IMR-90 (cell line): Measurements from ENCODE around the gene DPP10. TPM values are rescaled to one million over a fixed set of nuclear protein-coding genes. Genes with fewer than 3 reads are reported as not detected.

Experiments
- ATAC-seq: fragments of 200-7000 bp; cut with Tn5 transposase; 2 replicates; pipeline ENCODE4 v1.9.1; 2020; ENCODE audit warnings: low read depth, mild to moderate bottlenecking, moderate library complexity
- BruUV-seq: library from RNA; stranded (reverse); fragments of 400-500 nt; replicated peaks from 2 replicates; lab custom pipeline; 2021; lab: Mats Ljungman, UMichigan
- CTCF ChIA-PET: fragments of 300-600 bp; formaldehyde crosslinking; extraction: SDS; loops from one replicate; lab custom pipeline; 2021; ENCODE audit warnings: antibody characterized with exemption; lab: Yijun Ruan, JAX
- POLR2A ChIA-PET: fragments of 300-600 bp; sonication (Branson Sonifier 250); formaldehyde crosslinking; loops from one replicate; lab custom pipeline; 2022; ENCODE audit warnings: antibody characterized with exemption; ENCODE audit not compliant: unreplicated experiment; lab: Charles Lee
- DNase-seq: peaks from one replicate; pipeline ENCODE4 v3.0.0; 2013
- H2AFZ ChIP-seq: replicated peaks from 2 replicates; pipeline ENCODE3; 2013; ENCODE audit warnings: low read length, mild to moderate bottlenecking; ENCODE audit not compliant: poor library complexity
- H2AK5ac ChIP-seq: 2 replicates; pipeline ENCODE4 v1.6.1; 2013; ENCODE audit warnings: low read depth, low read length, inconsistent platforms
- H2AK9ac ChIP-seq: replicated peaks from 2 replicates; pipeline ENCODE3; 2013; ENCODE audit warnings: mild to moderate bottlenecking, low read depth, low read length, moderate library complexity; ENCODE audit not compliant: poor library complexity
- H2BK120ac ChIP-seq: 2 replicates; pipeline ENCODE4 v1.6.1; 2013; ENCODE audit warnings: low read depth, low read length, inconsistent platforms
- H2BK15ac ChIP-seq: 3 replicates; pipeline ENCODE4 v1.6.1; 2013; ENCODE audit warnings: low read depth, low read length, inconsistent platforms
- H2BK20ac ChIP-seq: 2 replicates; pipeline ENCODE4 v1.6.1; 2013; ENCODE audit warnings: low read depth, mild to moderate bottlenecking, inconsistent platforms, low read length, moderate library complexity
- H2BK5ac ChIP-seq: 2 replicates; pipeline ENCODE4 v1.6.1; 2013; ENCODE audit warnings: mild to moderate bottlenecking, low read depth, low read length, inconsistent platforms; ENCODE audit not compliant: poor library complexity, severe bottlenecking
- H3K14ac ChIP-seq: replicated peaks from 2 replicates; pipeline ENCODE4 v1.6.1; 2013; ENCODE audit warnings: low read depth, low read length, inconsistent platforms
- H3K18ac ChIP-seq: 2 replicates; pipeline ENCODE4 v1.6.1; 2013; ENCODE audit warnings: low read depth, low read length, control low read depth
- H3K23ac ChIP-seq: 2 replicates; pipeline ENCODE4 v1.6.1; 2013; ENCODE audit warnings: low read depth, low read length, inconsistent platforms
- H3K27ac ChIP-seq: 2 replicates; pipeline ENCODE4 v1.5.1; 2013; ENCODE audit warnings: mild to moderate bottlenecking, control low read depth, low read length; ENCODE audit not compliant: insufficient read depth
- H3K27me3 ChIP-seq: 2 replicates; pipeline ENCODE4 v1.6.1; 2013; ENCODE audit warnings: low read length; ENCODE audit not compliant: control insufficient read depth, insufficient read depth
- H3K36me3 ChIP-seq: 2 replicates; pipeline ENCODE4 v1.6.1; 2013; ENCODE audit warnings: low read length, mixed read lengths; ENCODE audit not compliant: control insufficient read depth, insufficient read depth
- H3K4ac ChIP-seq: 2 replicates; pipeline ENCODE4 v1.6.1; 2013; ENCODE audit warnings: low read depth, low read length, inconsistent platforms
- H3K4me1 ChIP-seq: 2 replicates; pipeline ENCODE4 v1.6.1; 2013; ENCODE audit warnings: low read length, mixed read lengths; ENCODE audit not compliant: control insufficient read depth, insufficient read depth
- H3K4me2 ChIP-seq: 2 replicates; pipeline ENCODE4 v1.6.1; 2013; ENCODE audit warnings: low read depth, mild to moderate bottlenecking, control low read depth, low read length, moderate library complexity
- H3K4me3 ChIP-seq: 2 replicates; pipeline ENCODE4 v1.5.1; 2013; ENCODE audit warnings: low read depth, mild to moderate bottlenecking, control low read depth, low read length, moderate library complexity; ENCODE audit not compliant: insufficient read depth
- H3K56ac ChIP-seq: 2 replicates; pipeline ENCODE4 v1.6.1; 2013; ENCODE audit warnings: low read length, inconsistent platforms; ENCODE audit not compliant: insufficient read depth; ENCODE audit errors: extremely low read depth
- H3K79me1 ChIP-seq, 2 experiments: 2 replicates each; pipeline ENCODE4 v1.6.1; 2013; ENCODE audit warnings: low read length in 2 of 2, inconsistent platforms in 1 of 2, low read depth in 1 of 2
- H3K9ac ChIP-seq: 2 replicates; pipeline ENCODE4 v1.6.1; 2013; ENCODE audit warnings: low read depth, low read length, control low read depth
- H3K9me1 ChIP-seq: 2 replicates; pipeline ENCODE4 v1.6.1; 2013; ENCODE audit warnings: low read length, inconsistent platforms; ENCODE audit not compliant: insufficient read depth
- H3K9me3 ChIP-seq: 2 replicates; pipeline ENCODE4 v1.6.1; 2013; ENCODE audit warnings: low read length; ENCODE audit not compliant: control insufficient read depth, insufficient read depth
- H4K20me1 ChIP-seq: 2 replicates; pipeline ENCODE4 v1.6.1; 2013; ENCODE audit warnings: low read length, inconsistent platforms; ENCODE audit not compliant: insufficient read depth
- H4K5ac ChIP-seq: 2 replicates; pipeline ENCODE4 v1.6.1; 2013; ENCODE audit warnings: mild to moderate bottlenecking, low read depth, low read length, control low read depth
- H4K8ac ChIP-seq, 2 experiments: 2 replicates each; pipeline ENCODE4 v1.6.1; 2013; ENCODE audit warnings: low read depth in 2 of 2, low read length in 2 of 2, control low read depth in 1 of 2, inconsistent platforms in 1 of 2
- H4K91ac ChIP-seq: 2 replicates; pipeline ENCODE4 v1.6.1; 2013; ENCODE audit warnings: low read depth, low read length, inconsistent platforms; ENCODE audit not compliant: insufficient read depth
- BHLHE40 ChIP-seq: fragments of 150-350 bp; IDR thresholded peaks from 2 replicates; pipeline ENCODE4 v1.6.1; 2016; ENCODE audit warnings: mild to moderate bottlenecking, low read depth, low read length
- CEBPB ChIP-seq: IDR thresholded peaks from 2 replicates; pipeline ENCODE4 v1.6.1; 2012; ENCODE audit warnings: low read depth, low read length, improper control_type of control experiment
- CHD1 ChIP-seq: IDR thresholded peaks from 2 replicates; pipeline ENCODE4 v1.6.1; 2012; ENCODE audit warnings: low read depth, low read length, improper control_type of control experiment
- CTCF ChIP-seq: conservative IDR thresholded peaks from 2 replicates; pipeline ENCODE4 v1.5.1; 2012; ENCODE audit warnings: mild to moderate bottlenecking, low read depth, low read length, improper control_type of control experiment
- ELK1 ChIP-seq: fragments of 150-350 bp; IDR thresholded peaks from 2 replicates; pipeline ENCODE4 v1.6.1; 2016; ENCODE audit warnings: low read depth, mild to moderate bottlenecking, low read length, moderate library complexity, borderline replicate concordance
- FOS ChIP-seq: fragments of 150-350 bp; IDR thresholded peaks from 2 replicates; pipeline ENCODE4 v1.6.1; 2016; ENCODE audit warnings: low read depth, low read length
- MAFK ChIP-seq: IDR thresholded peaks from 2 replicates; pipeline ENCODE4 v1.6.1; 2012; ENCODE audit warnings: low read depth, low read length, improper control_type of control experiment
- MAZ ChIP-seq: IDR thresholded peaks from 2 replicates; pipeline ENCODE4 v1.6.1; 2012; ENCODE audit warnings: low read depth, mild to moderate bottlenecking, low read length, improper control_type of control experiment, moderate library complexity, borderline replicate concordance
- MXI1 ChIP-seq: IDR thresholded peaks from 2 replicates; pipeline ENCODE4 v1.6.1; 2012; ENCODE audit warnings: low read depth, mild to moderate bottlenecking, low read length, moderate library complexity, borderline replicate concordance
- NFE2L2 ChIP-seq: fragments of 150-350 bp; IDR thresholded peaks from 2 replicates; pipeline ENCODE4 v1.6.1; 2016; ENCODE audit warnings: low read depth, mild to moderate bottlenecking, low read length
- POLR2A ChIP-seq: IDR thresholded peaks from 2 replicates; pipeline ENCODE4 v1.6.1; 2012; ENCODE audit warnings: mild to moderate bottlenecking, low read depth, low read length
- RAD21 ChIP-seq: IDR thresholded peaks from 2 replicates; pipeline ENCODE4 v1.6.1; 2012; ENCODE audit warnings: low read length, improper control_type of control experiment
- RCOR1 ChIP-seq: IDR thresholded peaks from 2 replicates; pipeline ENCODE4 v1.6.1; 2012; ENCODE audit warnings: mild to moderate bottlenecking, low read length, improper control_type of control experiment; ENCODE audit not compliant: insufficient replicate concordance
- RFX5 ChIP-seq: IDR thresholded peaks from 2 replicates; pipeline ENCODE4 v1.8.0; 2012; ENCODE audit warnings: low read depth, mild to moderate bottlenecking, low read length, moderate library complexity
- SMC3 ChIP-seq: fragments of 150-350 bp; IDR thresholded peaks from 2 replicates; pipeline ENCODE4 v1.6.1; 2016; ENCODE audit warnings: low read depth, mild to moderate bottlenecking, antibody characterized with exemption, low read length, moderate library complexity
- USF2 ChIP-seq: fragments of 150-350 bp; IDR thresholded peaks from 2 replicates; pipeline ENCODE4 v1.6.1; 2017; ENCODE audit warnings: mild to moderate bottlenecking, antibody characterized with exemption, low read length, low read depth
- WGBS, 2 experiments: methylation state at CpG; one replicate each; pipeline versions ENCODE4 v1.1.5 to v1.1.7; 2013; ENCODE audit warnings: missing lambda C conversion rate in 2 of 2; ENCODE audit not compliant: insufficient read length in 1 of 2; ENCODE audit errors: extremely low coverage in 2 of 2; 5-methylcytosine and 5-hydroxymethylcytosine counted together
- dilution Hi-C: fragments of 300-500 bp; cut with HindIII; formaldehyde crosslinking; loops from one replicate; pipeline ENCODE4 v1.14.3; 2018; ENCODE audit warnings: low sequenced_read_pairs; ENCODE audit not compliant: unreplicated experiment
- in situ Hi-C: fragments of 300-500 bp; cut with MboI; formaldehyde crosslinking; loops from 3 replicates; pipeline ENCODE4 v1.14.3; 2019; ENCODE audit warnings: low sequenced_read_pairs, inconsistent platforms, mixed read lengths
- intact Hi-C: fragments of 100-400 bp; cut with micrococcal nuclease; formaldehyde crosslinking; loops from 2 replicates; pipeline ENCODE4 v1.10.0; 2022
- polyA plus RNA-seq, 3 experiments: library from polyadenylated mRNA; depleted of rRNA; stranded (reverse); fragments of >200 nt; gene quantifications; 2 replicates each; pipeline ENCODE4 v1.2.3, GENCODE V29; 2012; ENCODE audit warnings: low replicate concordance in 1 of 3
- total RNA-seq: library from RNA; depleted of rRNA; stranded (reverse); fragments of >200 nt; gene quantifications from 2 replicates; pipeline ENCODE4 v1.2.3, GENCODE V29; 2012

DPP10 gene
- total and polyA plus RNA-seq, 2 of the 4 experiments (the other 2 are of a cell fraction) = not detected

- no peaks in the 10 kb centered on the region for H3K27me3 ChIP-seq
- H2BK120ac ChIP-seq = no peak overlapping the region
- H3K9me3 ChIP-seq = peaks cover 2% of the 10 kb centered on the region; the same call in 1 of the 2 replicates
- no CpG with 5 or more reads among the region's 3 CpGs for WGBS, 2 experiments
- no peaks in the 10 kb centered on the region for H3K36me3 ChIP-seq
- no peak overlapping the region for H4K5ac ChIP-seq
- H3K23ac ChIP-seq = no peak overlapping the region
- H4K91ac ChIP-seq = no peak overlapping the region
- CTCF ChIA-PET = no interaction called here
- TF ChIP-seq MAZ (no peak), CTCF (no peak), RFX5 (no peak), MXI1 (no peak), NFE2L2 (no peak), MAFK (no peak), RCOR1 (no peak), ELK1 (no peak), POLR2A (no peak), CEBPB (no peak), USF2 (no peak), FOS (no peak), SMC3 (no peak), RAD21 (no peak), CHD1 (no peak), BHLHE40 (no peak)
- H2BK15ac ChIP-seq = no peak overlapping the region
- DNase-seq (no peak), ATAC-seq (no peak)
- no TSS peak for BruUV-seq
- H3K4ac ChIP-seq = no peak overlapping the region
- H3K4me2 ChIP-seq = no peak overlapping the region
- H3K14ac ChIP-seq = no peak overlapping the region
- no peak overlapping the region for H2AK9ac ChIP-seq
- H2BK20ac ChIP-seq = no peak overlapping the region
- H3K4me1 ChIP-seq = no peaks in the 10 kb centered on the region
- no peaks in the 10 kb centered on the region for H4K20me1 ChIP-seq
- H3K4me3 ChIP-seq = no peak overlapping the region
- POLR2A ChIA-PET = no interaction called here
- no peak overlapping the region for H2AK5ac ChIP-seq
- H3K79me1 ChIP-seq = no peaks in the 10 kb centered on the region
- H3K56ac ChIP-seq = no peak overlapping the region
- no peak overlapping the region for H3K9ac ChIP-seq
- intact Hi-C loops = no loop called here
- no peak overlapping the region for H3K18ac ChIP-seq
- dilution Hi-C loops = no loop called here
- H4K8ac ChIP-seq = no peak overlapping the region
- H2BK5ac ChIP-seq = no peak overlapping the region
- in situ Hi-C loops = no loop called here
- no peaks in the 10 kb centered on the region for H3K9me1 ChIP-seq
- no peak overlapping the region for H2AFZ ChIP-seq
- H3K27ac ChIP-seq = no peak overlapping the region
Measured at GRCh38 chr2:115174651-115175050, 732.2 kb downstream of the DPP10 start.
